Activated naive CD4-positive, alpha-beta T cell treated with anti-CD3 and anti-CD28 coated beads, Interleukin-2, amount 50 U/mL, for 72 hours (primary cell): Measurements from ENCODE around the gene TMEM175. TPM values are rescaled to one million over a fixed set of nuclear protein-coding genes. Genes with fewer than 3 reads are reported as not detected.
"Not testable (repeated sequence)": the region's sequence is repeated elsewhere in the genome, so short reads cannot be mapped to it uniquely, and the experiment has no call there.

Experiments used
- ATAC-seq, 2 donors: fragments of 150-1000 bp; cut with Tn5 transposase; 2 replicates each; pipeline ENCODE4 v1.10.0; 2021; ENCODE audit warnings: mild to moderate bottlenecking in 2 of 2, moderate library complexity in 2 of 2
- DNase-seq, 2 donors: peaks; one replicate each; pipeline ENCODE4 v3.0.0; 2021 to 2022; ENCODE audit warnings: low spot score in 2 of 2
- H3K27ac Mint-ChIP-seq, 2 donors: one replicate each; pipeline ENCODE4 v1.8.0; 2022; ENCODE audit warnings: mild to moderate bottlenecking in 2 of 2, mixed read lengths in 2 of 2
- H3K36me3 Mint-ChIP-seq, 2 donors: one replicate each; pipeline ENCODE4 v1.8.0; 2022; ENCODE audit warnings: mixed read lengths in 2 of 2
- H3K9me3 Mint-ChIP-seq, 2 donors: one replicate each; pipeline ENCODE4 v1.8.0; 2022; ENCODE audit warnings: mixed read lengths in 2 of 2
- total RNA-seq, 2 donors: library from RNA; stranded (reverse); gene quantifications; one replicate each; pipeline ENCODE4 v1.2.3, GENCODE V29; 2022

TMEM175 gene
- total RNA-seq, 2 donors from 2014 or later, result 12.1 to 13.9 TPM

GRCh38 chr4:907691-908425 is 24.4 kb upstream of the TMEM175 start:
- no peak for DNase-seq
- H3K27ac Mint-ChIP-seq, result peak overlapping the region in 1 of 2 donors; percentile 33

GRCh38 chr4:909131-909571 is 23.1 kb upstream of the TMEM175 start:
- Mint-ChIP-seq H3K36me3 (peaks cover 5 to 20% of the 10 kb centered on the region in 2 donors), H3K27ac (peak overlapping the region; percentile 50 to 76), H3K9me3 (no peaks in the 10 kb centered on the region)
- no peak for DNase-seq
- no peak for ATAC-seq

More at GRCh38 chr4:907691-908425, 24.4 kb upstream of the TMEM175 start:
- peaks cover 5 to 20% of the 10 kb centered on the region in 2 donors for H3K36me3 Mint-ChIP-seq
- no peaks in the 10 kb centered on the region for H3K9me3 Mint-ChIP-seq
- ATAC-seq, result no peak

GRCh38 chr4:909821-910220 is 22.4 kb upstream of the TMEM175 start:
- no peaks in the 10 kb centered on the region for H3K9me3 Mint-ChIP-seq
- H3K27ac Mint-ChIP-seq, result peak overlapping the region in 1 of 2 donors; percentile 76
- H3K36me3 Mint-ChIP-seq, result peaks cover 5 to 20% of the 10 kb centered on the region in 2 donors
- ATAC-seq (no peak), DNase-seq (no peak)

- Mint-ChIP-seq H3K36me3 (peaks cover 5 to 14% of the 10 kb centered on the region in 2 donors), H3K9me3 (no peaks in the 10 kb centered on the region), H3K27ac (peak overlapping the region; percentile 7 to 23)
- DNase-seq (no peak), ATAC-seq (no peak)
Measured at GRCh38 chr4:910366-911091, 21.7 kb upstream of the TMEM175 start.

- peak overlapping the region in 1 of 2 donors; percentile 23 for H3K27ac Mint-ChIP-seq
- H3K9me3 Mint-ChIP-seq, result no peaks in the 10 kb centered on the region
- no peak for ATAC-seq
- no peak for DNase-seq
- H3K36me3 Mint-ChIP-seq, result peaks cover 5 to 7% of the 10 kb centered on the region in 2 donors
Measured at GRCh38 chr4:911221-911751, 21.0 kb upstream of the TMEM175 start.

- no peak for ATAC-seq
- peak overlapping the region in 1 of 2 donors; percentile 23 for H3K27ac Mint-ChIP-seq
- DNase-seq, result no peak
- H3K9me3 Mint-ChIP-seq, result no peaks in the 10 kb centered on the region
- peaks cover under 1 to 5% of the 10 kb centered on the region in 2 donors for H3K36me3 Mint-ChIP-seq
Measured at GRCh38 chr4:911871-912490, 20.3 kb upstream of the TMEM175 start.

GRCh38 chr4:912548-913279 is 19.5 kb upstream of the TMEM175 start:
- no peak for DNase-seq
- Mint-ChIP-seq H3K36me3 (peaks cover 5 to 6% of the 10 kb centered on the region in 2 donors), H3K9me3 (peaks cover 0 to 5% of the 10 kb centered on the region in 2 donors), H3K27ac (peak overlapping the region in 1 of 2 donors; percentile 38)
- no peak for ATAC-seq

GRCh38 chr4:913280-913618 is 19.0 kb upstream of the TMEM175 start:
- DNase-seq, result no peak
- ATAC-seq, result no peak
- peaks cover 3 to 9% of the 10 kb centered on the region in 2 donors for H3K9me3 Mint-ChIP-seq
- H3K36me3 Mint-ChIP-seq, result peaks cover 5 to 12% of the 10 kb centered on the region in 2 donors
- no peak overlapping the region for H3K27ac Mint-ChIP-seq

- DNase-seq, result no peak
- peaks cover 6 to 13% of the 10 kb centered on the region in 2 donors for H3K9me3 Mint-ChIP-seq
- H3K27ac Mint-ChIP-seq, result peak overlapping the region in 1 of 2 donors; percentile 43
- peaks cover 6 to 18% of the 10 kb centered on the region in 2 donors for H3K36me3 Mint-ChIP-seq
- ATAC-seq, result no peak
Measured at GRCh38 chr4:914531-914930, 17.7 kb upstream of the TMEM175 start.

- Mint-ChIP-seq H3K27ac (peak overlapping the region; percentile 2 to 43), H3K9me3 (peaks cover 8 to 16% of the 10 kb centered on the region in 2 donors), H3K36me3 (peaks cover 10 to 23% of the 10 kb centered on the region in 2 donors)
- DNase-seq (no peak), ATAC-seq (peak in 1 of 2 donors; percentile 47)
Measured at GRCh38 chr4:915041-915474, 17.2 kb upstream of the TMEM175 start.

- peak overlapping the region; percentile 2 to 43 for H3K27ac Mint-ChIP-seq
- no peak for DNase-seq
- peak in 1 of 2 donors; percentile 64 for ATAC-seq
- peaks cover 8 to 16% of the 10 kb centered on the region in 2 donors for H3K9me3 Mint-ChIP-seq
- peaks cover 10 to 27% of the 10 kb centered on the region in 2 donors for H3K36me3 Mint-ChIP-seq
Measured at GRCh38 chr4:915595-915994, 16.7 kb upstream of the TMEM175 start.

- peaks cover 9 to 34% of the 10 kb centered on the region in 2 donors for H3K36me3 Mint-ChIP-seq
- H3K27ac Mint-ChIP-seq, result no peak overlapping the region
- peaks cover 8 to 16% of the 10 kb centered on the region in 2 donors for H3K9me3 Mint-ChIP-seq
- DNase-seq (no peak), ATAC-seq (no peak)
Measured at GRCh38 chr4:917466-917865, 14.8 kb upstream of the TMEM175 start.

- H3K36me3 Mint-ChIP-seq, result peaks cover 9 to 40% of the 10 kb centered on the region in 2 donors
- H3K27ac Mint-ChIP-seq, result no peak overlapping the region
- DNase-seq, result no peak
- ATAC-seq, result no peak
- peaks cover 8 to 16% of the 10 kb centered on the region in 2 donors for H3K9me3 Mint-ChIP-seq
Measured at GRCh38 chr4:917992-918391, 14.3 kb upstream of the TMEM175 start.

- H3K27ac Mint-ChIP-seq, result not testable (repeated sequence)
- peaks cover 9 to 41% of the 10 kb centered on the region in 2 donors for H3K36me3 Mint-ChIP-seq
- peaks cover 8 to 16% of the 10 kb centered on the region in 2 donors for H3K9me3 Mint-ChIP-seq
Measured at GRCh38 chr4:918591-918990, 13.7 kb upstream of the TMEM175 start.

GRCh38 chr4:919004-919680 is 13.1 kb upstream of the TMEM175 start:
- DNase-seq, result peak in 1 of 2 donors; percentile 46
- Mint-ChIP-seq H3K36me3 (peaks cover 9 to 41% of the 10 kb centered on the region in 2 donors), H3K9me3 (peaks cover 8 to 16% of the 10 kb centered on the region in 2 donors), H3K27ac (peak overlapping the region; percentile 7 to 41)
- not testable (repeated sequence) for ATAC-seq

More at GRCh38 chr4:918591-918990, 13.7 kb upstream of the TMEM175 start:
- ATAC-seq, DNase-seq: not testable (repeated sequence)
